HepG2 (cell line): ENCODE measurements around the gene ORC6. TPM values are rescaled to one million over a fixed set of nuclear protein-coding genes. Genes with fewer than 3 reads are reported as not detected.

ENCODE experiments used
- ATAC-seq: fragments of 200-7000 bp; cut with Tn5 transposase; 3 replicates; pipeline ENCODE4 v1.9.1; 2020; ENCODE audit warnings: mild to moderate bottlenecking, moderate library complexity
- BruUV-seq: library from RNA; stranded (reverse); fragments of 400-500 nt; replicated peaks from 2 replicates; lab custom pipeline; 2021; lab: Mats Ljungman, UMichigan
- CTCF ChIA-PET: fragments of 300-600 bp; formaldehyde crosslinking; extraction: SDS; loops from one replicate; lab custom pipeline; 2021; ENCODE audit warnings: low total read pairs, inconsistent platforms, low intra/inter-chr PET ratio; lab: Yijun Ruan, JAX
- POLR2A ChIA-PET: fragments of 350-600 bp; sonication (Branson Sonifier 250); formaldehyde crosslinking; loops from one replicate; lab custom pipeline; 2020; ENCODE audit warnings: antibody characterized with exemption, inconsistent platforms; lab: Yijun Ruan, JAX
- DNase-seq: peaks from one replicate; pipeline ENCODE4 v3.0.0-alpha.2; 2015; ENCODE audit warnings: low spot score
- FAIRE-seq: peaks from 3 replicates; lab custom pipeline; 2011; peaks lifted over from hg19 to GRCh38; lab: Jason Lieb, UNC
- H2AFZ ChIP-seq: one replicate; pipeline ENCODE4 v1.6.1; 2011; ENCODE audit warnings: low read length, inconsistent platforms
- H3K27ac ChIP-seq: fragments of 300-600 bp; 3 replicates; pipeline ENCODE4 v1.8.0; 2011; ENCODE audit warnings: mixed run types, mild to moderate bottlenecking, mixed read lengths, low read length, inconsistent platforms; ENCODE audit not compliant: insufficient read depth; ENCODE audit errors: extremely low read length
- H3K27me3 ChIP-seq, 2 experiments: fragments of 200-600 bp in 1 of 2; 2 replicates in 1 of 2; 3 replicates in 1 of 2; pipeline versions ENCODE4 v1.6.0 to v1.8.0; 2011; ENCODE audit warnings: low read length in 2 of 2, mild to moderate bottlenecking in 2 of 2, moderate library complexity in 2 of 2, inconsistent platforms in 1 of 2; ENCODE audit not compliant: insufficient read depth in 2 of 2, control insufficient read depth in 1 of 2
- H3K36me3 ChIP-seq, 2 experiments: fragments of 200-600 bp in 1 of 2; replicated peaks in 1 of 2; 2 replicates in 1 of 2; 3 replicates in 1 of 2; pipeline versions ENCODE4 v1.5.1 to v1.8.0; 2011; ENCODE audit warnings: low read length in 2 of 2, inconsistent platforms in 1 of 2; ENCODE audit not compliant: insufficient read depth in 2 of 2, control insufficient read depth in 1 of 2
- H3K4me1 ChIP-seq: 2 replicates; pipeline ENCODE4 v1.5.1; 2012; ENCODE audit warnings: low read length, inconsistent platforms; ENCODE audit not compliant: insufficient read depth
- H3K4me2 ChIP-seq: 2 replicates; pipeline ENCODE4 v1.6.0; 2011; ENCODE audit warnings: low read depth, low read length, inconsistent platforms
- H3K4me3 ChIP-seq, 3 experiments: fragments of 200-600 bp in 1 of 3; sonication (generic), shearing (Covaris generic) in 1 of 3; replicated peaks in 1 of 3; 2 replicates each; pipeline ENCODE4 v1.5.1; 2011 to 2016; ENCODE audit warnings: low read length in 3 of 3, inconsistent platforms in 2 of 3, low read depth in 2 of 3, mild to moderate bottlenecking in 2 of 3, control low read depth in 1 of 3, mixed read lengths in 1 of 3; ENCODE audit not compliant: insufficient read depth in 1 of 3
- H3K79me2 ChIP-seq: one replicate; pipeline ENCODE4 v1.6.1; 2011; ENCODE audit warnings: low read length, inconsistent platforms; ENCODE audit not compliant: insufficient read depth
- H3K9ac ChIP-seq: 2 replicates; pipeline ENCODE4 v1.6.0; 2011; ENCODE audit warnings: mild to moderate bottlenecking, low read depth, low read length, inconsistent platforms; ENCODE audit not compliant: insufficient read depth
- H3K9me3 ChIP-seq: 2 replicates; pipeline ENCODE4 v1.5.1; 2012; ENCODE audit warnings: mild to moderate bottlenecking, low read length
- H4K20me1 ChIP-seq: 2 replicates; pipeline ENCODE4 v1.6.0; 2011; ENCODE audit warnings: inconsistent platforms, mild to moderate bottlenecking, low read length, moderate library complexity; ENCODE audit not compliant: insufficient read depth
- DMTF1 ChIP-seq: sonication (generic); formaldehyde crosslinking; IDR thresholded peaks from 2 replicates; pipeline ENCODE4 v1.4.0; 2020; ENCODE audit warnings: mild to moderate bottlenecking, missing genetic modification reagents
- GABPB1 ChIP-seq: IDR thresholded peaks from 2 replicates; pipeline ENCODE4 v1.6.1; 2016; ENCODE audit warnings: mild to moderate bottlenecking, missing genetic modification reagents, moderate library complexity, missing compliant biosample characterization
- MATR3 ChIP-seq: sonication (generic); formaldehyde crosslinking; IDR thresholded peaks from 2 replicates; pipeline ENCODE4 v1.4.0; 2020; ENCODE audit warnings: missing genetic modification reagents
- RFXANK ChIP-seq: IDR thresholded peaks from 2 replicates; pipeline ENCODE4 v1.6.1; 2016
- SIN3B ChIP-seq: fragments of 150-350 bp; IDR thresholded peaks from 2 replicates; pipeline ENCODE4 v1.6.1; 2014; ENCODE audit warnings: low read length
- SNAI1 ChIP-seq: sonication (generic); formaldehyde crosslinking; IDR thresholded peaks from 2 replicates; pipeline ENCODE4 v1.5.0; 2020; ENCODE audit warnings: mild to moderate bottlenecking, missing genetic modification reagents, borderline replicate concordance
- SYNCRIP ChIP-seq: fragments of 200-400 bp; formaldehyde crosslinking; IDR thresholded peaks from 2 replicates; pipeline ENCODE4 v1.6.1; 2018; ENCODE audit warnings: mild to moderate bottlenecking, low read depth, low read length; ENCODE audit not compliant: insufficient read depth
- ZNF121 ChIP-seq: sonication (generic); formaldehyde crosslinking; IDR thresholded peaks from 2 replicates; pipeline ENCODE4 v1.5.0; 2020; ENCODE audit warnings: mild to moderate bottlenecking, missing genetic modification reagents
- ZNF329 ChIP-seq: sonication (generic); formaldehyde crosslinking; IDR thresholded peaks from 2 replicates; pipeline ENCODE4 v1.9.0; 2021; ENCODE audit warnings: low read depth, mild to moderate bottlenecking, missing genetic modification reagents
- ZNF543 ChIP-seq: sonication (generic); formaldehyde crosslinking; IDR thresholded peaks from 2 replicates; pipeline ENCODE4 v1.4.0; 2020; ENCODE audit warnings: mild to moderate bottlenecking, missing genetic modification reagents
- WGBS: methylation state at CpG from one replicate; pipeline ENCODE4 v1.1.6; 2017; ENCODE audit warnings: low lambda C conversion rate; 5-methylcytosine and 5-hydroxymethylcytosine counted together
- in situ Hi-C: cut with HindIII; loops from 2 replicates; pipeline ENCODE4 v1.10.0; 2017; ENCODE audit warnings: low pct_unique_long_range_greater_than_20kb; ENCODE audit not compliant: extremely low pct_ligation_motif_present
- intact Hi-C: fragments of 100-400 bp; cut with micrococcal nuclease; formaldehyde crosslinking; loops from one replicate; pipeline ENCODE4 v1.10.0; 2022; ENCODE audit not compliant: unreplicated experiment
- polyA plus RNA-seq, 8 experiments: library from polyadenylated mRNA; depleted of rRNA in 3 of 8; stranded (reverse) in 7 of 8; unstranded in 1 of 8; fragments of >200 nt; fragmentation: Illumina TruSeq in 4 of 8; extraction: Trizol in 4 of 8; gene quantifications; 2 replicates each; pipeline versions ENCODE4 v1.2.1 to v1.2.3, GENCODE V29; 2011 to 2016; ENCODE audit warnings: low read depth in 4 of 8, missing spikeins in 1 of 8, mixed read lengths in 1 of 8; ENCODE audit not compliant: insufficient read depth in 1 of 8
- total RNA-seq, 5 experiments: library from RNA; depleted of rRNA; stranded (reverse); fragments of >200 nt; fragmentation: Illumina TruSeq; extraction: Trizol; gene quantifications; 2 replicates each; pipeline ENCODE4 v1.2.3, GENCODE V29; 2016; ENCODE audit warnings: low read depth in 1 of 5

Gene ORC6
- total and polyA plus RNA-seq, 2 of the 13 experiments (the other 11 are each of a cell fraction or from before 2014, with no cell fraction given), result 34.2 to 69.8 TPM

DNA sequence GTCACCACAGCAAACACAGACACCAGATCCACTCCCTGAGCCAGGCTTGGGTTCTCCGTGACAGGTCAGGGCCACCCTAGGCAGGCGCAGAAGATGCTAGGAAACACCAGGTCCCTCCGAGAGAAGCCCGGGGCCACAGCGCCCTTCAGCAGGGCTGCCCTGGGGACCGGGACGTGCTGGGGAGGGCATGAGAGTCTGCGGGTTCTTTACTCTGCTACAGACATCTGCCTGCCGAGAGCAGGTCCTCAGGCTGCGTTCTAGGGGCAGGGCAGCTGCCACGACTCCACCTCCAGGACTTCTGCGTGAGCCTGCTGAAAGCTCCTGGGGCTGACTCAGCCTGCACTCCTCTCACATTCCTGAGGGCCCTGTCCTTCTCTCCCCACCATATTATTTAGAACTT is 47.2 kb downstream of the ORC6 start:
- POLR2A ChIA-PET, result no interaction called here
- ATAC-seq, result peak; percentile 61

GRCh38 chr16:46737621-46738214 is 48.3 kb downstream of the ORC6 start:
- CTCF ChIA-PET, result no interaction called here
- DNase-seq (no peak), ATAC-seq (no peak; the same call in 2 of the 3 replicates)

More for the DNA sequence above, 47.2 kb downstream of the ORC6 start:
- H3K4me3 ChIP-seq, result no peak overlapping the region; a peak in 1 of 6 replicates
- BruUV-seq, result no TSS peak
- TF ChIP-seq RFXANK (CRISPR knock-in tag) (no peak), ZNF329 (CRISPR knock-in tag) (peak; percentile 87; the same call in 1 of the 2 replicates), ZNF543 (CRISPR knock-in tag) (0 out of 2 replicates have a peak, but pooled peaks have one; percentile 50)
- TF ChIP-seq, all 625 proteins: peak for 2
- Histone ChIP-seq H3K27ac (no peak overlapping the region), H3K4me1 (no peaks in the 10 kb centered on the region), H3K9me3 (no peaks in the 10 kb centered on the region), H3K4me2 (no peak overlapping the region), H3K79me2 (no peaks in the 10 kb centered on the region), H4K20me1 (no peaks in the 10 kb centered on the region), H2AFZ (no peak overlapping the region), H3K9ac (no peak overlapping the region), H3K27me3 (peaks cover 6 to 46% of the 10 kb centered on the region in 2 experiments; a peak in 3 of 5 replicates), H3K36me3 (no peaks in the 10 kb centered on the region)
- in situ Hi-C loops, result no loop called here
- intact Hi-C loops, result no loop called here
- WGBS, result 2% methylated on average over 6 of the region's 12 CpGs
- CTCF ChIA-PET, result no interaction called here
- FAIRE-seq (no peak), DNase-seq (no peak)

More at GRCh38 chr16:46737621-46738214, 48.3 kb downstream of the ORC6 start:
- no peaks in the 10 kb centered on the region for H3K36me3 ChIP-seq
- no peaks in the 10 kb centered on the region for H3K79me2 ChIP-seq
- peaks cover 5% of the 10 kb centered on the region for H3K4me1 ChIP-seq
- H3K9ac ChIP-seq, result no peak overlapping the region
- H2AFZ ChIP-seq, result no peak overlapping the region
- H3K27me3 ChIP-seq, result peaks cover 3 to 47% of the 10 kb centered on the region in 2 experiments; a peak in 3 of 5 replicates
- intact Hi-C loops, result no loop called here
- no peaks in the 10 kb centered on the region for H4K20me1 ChIP-seq
- POLR2A ChIA-PET, result no interaction called here
- no peak overlapping the region for H3K4me3 ChIP-seq
- WGBS, result 39% methylated on average over 10 of the region's 14 CpGs
- no peak overlapping the region for H3K27ac ChIP-seq
- TF ChIP-seq DMTF1 (CRISPR knock-in tag), result no peak
- TF ChIP-seq SIN3B, result no peak
- TF ChIP-seq MATR3 (CRISPR knock-in tag), result no peak
- no peak for TF ChIP-seq SYNCRIP
- TF ChIP-seq ZNF121, result 0 out of 2 replicates have a peak, but pooled peaks have one; percentile 7
- no peak for TF ChIP-seq SNAI1 (CRISPR knock-in tag)
- 0 out of 2 replicates have a peak, but pooled peaks have one; percentile 2 for TF ChIP-seq GABPB1 (CRISPR knock-in tag)
- no TSS peak for BruUV-seq
- FAIRE-seq, result no peak
- H3K4me2 ChIP-seq, result no peak overlapping the region
- H3K9me3 ChIP-seq, result no peaks in the 10 kb centered on the region
- in situ Hi-C loops, result no loop called here
